Stomach (tissue), 9 donors: Measurements from ENCODE around the gene CERS6. TPM values are rescaled to one million over a fixed set of nuclear protein-coding genes. Genes with fewer than 3 reads are reported as not detected.
A peak's percentile ranks its signal among the peaks of the same experiment; 100 is the strongest.

Experiments
- DNase-seq, 2 donors: peaks; one replicate each; pipeline versions ENCODE4 v3.0.0 to v3.0.0-alpha.2; 2013 to 2019
- H3K27ac ChIP-seq, 5 donors: fragments of 200-600 bp in 4 of 5; sonication (generic) in 4 of 5; one replicate each; pipeline ENCODE4 v1.5.1; 2013 to 2019; ENCODE audit warnings: mild to moderate bottlenecking in 1 of 5, moderate library complexity in 1 of 5
- H3K27me3 ChIP-seq, 3 donors: fragments of 200-600 bp; sonication (generic); one replicate each; pipeline ENCODE4 v1.5.1; 2017 to 2019; ENCODE audit warnings: mixed run types in 1 of 3
- H3K36me3 ChIP-seq, 4 donors: fragments of 200-600 bp; sonication (generic); 1 replicate in 3 of 4; 2 replicates in 1 of 4; pipeline ENCODE4 v1.5.1; 2016 to 2019
- H3K4me1 ChIP-seq, 4 donors: fragments of 200-600 bp; sonication (generic); one replicate each; pipeline ENCODE4 v1.5.1; 2016 to 2019
- H3K4me3 ChIP-seq, 4 donors: fragments of 200-600 bp; sonication (generic) in 3 of 4; one replicate each; pipeline ENCODE4 v1.5.1; 2016 to 2019; ENCODE audit warnings: mild to moderate bottlenecking in 1 of 4
- H3K9me3 ChIP-seq, 4 donors: fragments of 200-600 bp; sonication (generic); one replicate each; pipeline ENCODE4 v1.5.1; 2016 to 2019
- EP300 ChIP-seq: sonication (generic); formaldehyde crosslinking; IDR thresholded peaks from one replicate; pipeline ENCODE4 v1.6.1; 2017; ENCODE audit warnings: antibody characterized with exemption
- POLR2A ChIP-seq, 4 donors: fragments of 450-650 bp; IDR thresholded peaks; one replicate each; pipeline ENCODE4 v1.6.1; 2016; ENCODE audit warnings: antibody characterized with exemption in 4 of 4, control low read depth in 2 of 4, mild to moderate bottlenecking in 1 of 4, moderate library complexity in 1 of 4
- POLR2AphosphoS5 ChIP-seq, 3 donors: sonication (generic); formaldehyde crosslinking; IDR thresholded peaks; one replicate each; pipeline ENCODE4 v1.6.1; 2016; ENCODE audit warnings: antibody characterized with exemption in 3 of 3
- WGBS, 5 donors: extraction: QIAGEN DNeasy Blood & Tissue Kit in 3 of 5; methylation state at CpG; one replicate each; pipeline versions ENCODE4 v1.1.5 to v1.1.7; 2013 to 2018; 5-methylcytosine and 5-hydroxymethylcytosine counted together
- intact Hi-C: fragments of 100-400 bp; cut with DNase I; formaldehyde crosslinking; loops from one replicate; pipeline ENCODE4 v1.15.1; 2023; ENCODE audit warnings: low total_unique reads
- polyA plus RNA-seq, 3 donors: library from polyadenylated mRNA; stranded (reverse); fragments of 200-250 nt; gene quantifications; one replicate each; pipeline ENCODE4 v1.2.3, GENCODE V29; 2013
- total RNA-seq, 5 donors: library from RNA; depleted of rRNA; stranded (reverse); fragments of >200 nt; gene quantifications; one replicate each; pipeline versions ENCODE4 v1.1.0 to v1.2.3, GENCODE V29; 2014 to 2016
- TF ChIP-seq, protein P1 (sequence below), 7 experiments: fragments of 450-650 bp in 4 of 7; fragments of 200-600 bp in 3 of 7; sonication (generic) in 3 of 7; IDR thresholded peaks; one replicate each; pipeline ENCODE4 v1.5.1; 2016 to 2019; ENCODE audit warnings: antibody characterized with exemption in 7 of 7, control low read depth in 2 of 7, mild to moderate bottlenecking in 1 of 7
- donor health status: healthy with polysubstance abuse.
- donor health status: Bipolar disorder and iron deficiency.
- donor health status: healthy.

Gene CERS6
- total and polyA plus RNA-seq, 8 donors: 4.0 to 102 (median 53.2) TPM

DNA sequence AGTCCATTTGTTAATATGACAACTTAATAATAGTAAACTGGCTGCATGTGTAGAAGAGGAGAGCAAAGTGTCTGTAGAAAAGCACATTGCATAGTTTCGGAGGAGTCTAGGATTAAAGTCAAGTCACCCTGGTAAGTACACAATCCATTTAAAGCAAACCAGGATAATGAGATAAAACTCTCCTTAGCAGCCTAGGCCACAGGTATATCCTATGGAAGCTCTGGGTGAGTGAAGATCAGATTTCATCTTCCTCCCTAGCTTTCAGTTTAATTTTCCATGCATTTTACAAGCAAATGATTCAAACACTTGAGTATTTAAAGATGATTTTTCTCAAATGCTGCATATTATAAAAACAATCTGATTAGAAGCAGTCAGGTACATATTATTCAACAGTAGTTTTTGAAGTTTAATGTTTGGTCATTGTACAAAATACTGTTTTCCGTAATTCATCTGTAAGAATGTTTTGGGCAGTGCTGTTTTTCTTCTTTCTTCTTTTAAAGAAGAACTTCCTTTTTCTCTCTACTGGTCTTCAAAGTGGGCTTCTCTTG lies 10.2 kb downstream of the CERS6 start:
- DNase-seq: no peak
- intact Hi-C loops: no loop called here
- no peaks in the 10 kb centered on the region for H3K27me3 ChIP-seq
- TF ChIP-seq POLR2AphosphoS5 (IDR thresholded peaks at IDR 0.05) (no peak), POLR2A (IDR thresholded peaks at IDR 0.05) (no peak), EP300 (no peak)
- TF ChIP-seq, protein P1, sequence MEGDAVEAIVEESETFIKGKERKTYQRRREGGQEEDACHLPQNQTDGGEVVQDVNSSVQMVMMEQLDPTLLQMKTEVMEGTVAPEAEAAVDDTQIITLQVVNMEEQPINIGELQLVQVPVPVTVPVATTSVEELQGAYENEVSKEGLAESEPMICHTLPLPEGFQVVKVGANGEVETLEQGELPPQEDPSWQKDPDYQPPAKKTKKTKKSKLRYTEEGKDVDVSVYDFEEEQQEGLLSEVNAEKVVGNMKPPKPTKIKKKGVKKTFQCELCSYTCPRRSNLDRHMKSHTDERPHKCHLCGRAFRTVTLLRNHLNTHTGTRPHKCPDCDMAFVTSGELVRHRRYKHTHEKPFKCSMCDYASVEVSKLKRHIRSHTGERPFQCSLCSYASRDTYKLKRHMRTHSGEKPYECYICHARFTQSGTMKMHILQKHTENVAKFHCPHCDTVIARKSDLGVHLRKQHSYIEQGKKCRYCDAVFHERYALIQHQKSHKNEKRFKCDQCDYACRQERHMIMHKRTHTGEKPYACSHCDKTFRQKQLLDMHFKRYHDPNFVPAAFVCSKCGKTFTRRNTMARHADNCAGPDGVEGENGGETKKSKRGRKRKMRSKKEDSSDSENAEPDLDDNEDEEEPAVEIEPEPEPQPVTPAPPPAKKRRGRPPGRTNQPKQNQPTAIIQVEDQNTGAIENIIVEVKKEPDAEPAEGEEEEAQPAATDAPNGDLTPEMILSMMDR (IDR thresholded peaks at IDR 0.05): no peak
- peaks cover 41 to 76% (median 60%) of the 10 kb centered on the region in 4 donors for H3K4me1 ChIP-seq
- H3K36me3 ChIP-seq: no peaks in the 10 kb centered on the region
- no peak overlapping the region for H3K4me3 ChIP-seq
- H3K9me3 ChIP-seq: no peaks in the 10 kb centered on the region
- 18 to 41% (median 29%) methylated on average over 2 of the region's 2 CpGs for WGBS, 5 donors
- peak overlapping the region; percentile 20 to 71 (median 50) for H3K27ac ChIP-seq

DNA sequence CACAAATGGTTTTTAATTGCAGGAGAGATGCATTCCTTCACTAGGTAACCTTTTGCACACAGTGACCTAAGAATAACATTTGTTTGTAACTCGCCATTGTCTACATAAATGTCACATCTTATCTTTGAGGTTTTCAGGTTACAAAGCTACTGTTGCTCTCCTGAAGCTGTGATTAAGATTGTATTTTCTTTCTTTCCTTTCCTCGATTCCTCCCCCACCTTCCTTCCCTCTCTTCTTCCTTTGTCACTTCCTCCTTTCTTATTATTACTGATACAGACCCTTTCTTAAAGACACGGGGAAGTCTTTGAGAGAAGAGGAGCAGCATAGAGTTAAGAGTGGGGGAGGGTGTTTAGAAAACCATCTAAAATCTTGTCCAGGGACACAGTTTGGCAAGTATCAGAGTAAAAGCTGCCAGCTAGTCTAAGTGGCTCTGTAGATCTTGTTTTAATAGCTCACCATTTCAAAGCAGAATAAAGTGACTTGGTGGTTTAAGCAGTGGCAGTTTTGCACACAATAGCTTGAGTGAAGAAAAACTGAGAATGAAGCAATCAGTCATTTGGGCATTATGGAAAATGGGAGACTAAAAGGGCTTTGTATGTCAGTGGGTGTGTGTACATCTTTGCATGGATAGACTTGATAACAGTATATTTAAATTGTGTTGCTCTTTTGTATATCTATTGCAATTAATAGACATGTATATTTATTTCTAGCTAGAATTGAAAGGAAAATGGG lies 10.9 kb downstream of the CERS6 start:
- peak overlapping the region in 1 of 4 donors; percentile 6 for H3K4me3 ChIP-seq
- peaks cover 37 to 80% (median 60%) of the 10 kb centered on the region in 4 donors for H3K4me1 ChIP-seq
- peak in 1 of 2 donors; percentile 44 for DNase-seq
- intact Hi-C loops: no loop called here
- no peaks in the 10 kb centered on the region for H3K36me3 ChIP-seq
- 2 to 10% (median 7%) methylated on average over 3 of the region's 3 CpGs for WGBS, 5 donors
- H3K9me3 ChIP-seq: no peaks in the 10 kb centered on the region
- TF ChIP-seq EP300: no peak
- H3K27me3 ChIP-seq: no peaks in the 10 kb centered on the region
- H3K27ac ChIP-seq: peak overlapping the region in 4 of 5 donors; percentile 48 to 71 (median 54)

DNA sequence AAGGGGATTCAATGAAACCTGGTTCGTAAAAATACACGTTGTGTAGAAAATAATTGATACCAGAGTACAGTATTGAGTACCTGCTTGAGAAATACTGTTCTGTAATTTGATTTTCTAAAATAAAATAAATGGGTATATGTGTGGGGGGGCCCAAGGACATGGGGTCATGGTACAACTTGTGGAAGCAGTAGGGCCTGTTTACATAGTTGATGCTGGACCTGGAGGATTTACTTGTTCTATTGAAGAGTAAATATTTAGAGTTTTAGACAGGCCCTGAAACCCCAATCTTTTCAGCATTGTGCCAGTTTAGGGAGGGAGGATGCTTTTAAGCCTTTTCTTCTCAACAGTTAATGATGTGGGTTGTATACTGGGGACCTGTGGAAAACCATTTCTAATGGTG lies 11.7 kb downstream of the CERS6 start:
- Histone ChIP-seq H3K4me1 (peaks cover 37 to 84% (median 61%) of the 10 kb centered on the region in 4 donors), H3K27ac (peak overlapping the region in 2 of 5 donors; percentile 48 to 71), H3K36me3 (no peaks in the 10 kb centered on the region), H3K27me3 (no peaks in the 10 kb centered on the region), H3K4me3 (no peak overlapping the region), H3K9me3 (no peaks in the 10 kb centered on the region)
- WGBS, 5 donors: 36 to 66% (median 48%) methylated on average over 2 of the region's 2 CpGs
- no peak for DNase-seq
- TF ChIP-seq EP300 (no peak), POLR2A (IDR thresholded peaks at IDR 0.05) (no peak), POLR2AphosphoS5 (IDR thresholded peaks at IDR 0.05) (no peak)
- TF ChIP-seq, protein P1 (IDR thresholded peaks at IDR 0.05): no peak
- intact Hi-C loops: no loop called here

DNA sequence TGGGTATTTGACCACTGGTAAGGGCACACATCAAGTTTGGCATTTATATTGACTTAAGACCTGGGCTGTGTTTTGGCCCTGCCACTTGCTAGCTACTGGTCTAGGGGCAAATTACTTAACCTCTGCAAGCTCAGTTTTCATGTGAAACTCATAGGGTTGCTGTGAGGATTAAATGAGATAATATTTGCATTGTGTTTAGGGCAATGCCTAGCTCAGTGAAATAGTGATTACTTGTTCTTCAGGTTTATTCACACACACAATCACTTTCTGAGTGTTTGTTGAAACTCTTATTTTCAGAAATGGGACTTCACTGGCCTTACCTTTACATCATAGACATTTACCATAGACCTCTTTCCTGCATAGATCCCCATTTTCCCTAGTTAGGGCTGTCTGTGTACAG lies 12.3 kb downstream of the CERS6 start:
- no peak for DNase-seq
- Histone ChIP-seq H3K9me3 (no peaks in the 10 kb centered on the region), H3K27me3 (no peaks in the 10 kb centered on the region), H3K4me3 (no peak overlapping the region), H3K36me3 (no peaks in the 10 kb centered on the region), H3K27ac (peak overlapping the region in 2 of 5 donors; percentile 48 to 70), H3K4me1 (peaks cover 37 to 84% (median 61%) of the 10 kb centered on the region in 4 donors)
- TF ChIP-seq POLR2AphosphoS5 (IDR thresholded peaks at IDR 0.05) (no peak), POLR2A (IDR thresholded peaks at IDR 0.05) (no peak), EP300 (no peak)
- intact Hi-C loops: no loop called here

DNA sequence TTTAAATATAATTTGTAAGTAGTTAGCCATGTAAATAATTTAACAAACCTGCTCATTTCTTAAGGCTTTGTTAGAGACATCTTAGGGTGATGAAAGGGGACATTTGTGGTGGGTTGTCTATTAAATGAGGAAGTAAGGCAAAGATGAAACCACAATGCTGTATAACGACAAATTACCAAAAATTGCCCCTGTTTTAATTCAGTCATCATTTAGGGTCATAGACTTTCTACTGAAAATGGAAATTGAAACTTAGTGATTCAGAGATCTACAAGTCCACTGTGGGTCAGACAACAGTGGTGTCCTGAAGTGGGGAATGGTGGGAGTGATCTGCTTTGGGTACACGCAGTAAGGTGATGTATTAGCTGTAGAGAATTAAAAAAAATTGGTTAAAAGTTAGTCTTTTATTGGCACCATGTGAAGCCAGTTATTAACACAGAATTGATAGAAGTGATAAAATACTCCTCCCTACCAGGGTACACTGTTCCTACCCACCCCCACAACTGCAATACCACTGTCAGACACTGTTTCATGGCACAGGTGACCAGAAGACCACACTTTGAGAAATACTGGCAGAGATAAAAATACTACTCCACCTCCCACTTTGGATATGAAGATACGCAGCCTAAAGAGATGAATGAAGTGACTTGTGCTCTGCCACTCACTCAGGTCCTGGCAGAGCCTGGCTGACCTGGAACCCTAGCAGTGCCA lies 13.4 kb downstream of the CERS6 start:
- H3K4me3 ChIP-seq: no peak overlapping the region
- TF ChIP-seq, protein P1 (IDR thresholded peaks at IDR 0.05): no peak
- TF ChIP-seq EP300 (no peak), POLR2A (IDR thresholded peaks at IDR 0.05) (no peak)
- H3K36me3 ChIP-seq: no peaks in the 10 kb centered on the region
- WGBS, 5 donors: 80 to 90% (median 87%) methylated on average over 3 of the region's 3 CpGs
- no peaks in the 10 kb centered on the region for H3K27me3 ChIP-seq
- H3K4me1 ChIP-seq: peaks cover 37 to 80% (median 61%) of the 10 kb centered on the region in 4 donors
- intact Hi-C loops: no loop called here
- peak overlapping the region in 2 of 5 donors; percentile 29 to 70 for H3K27ac ChIP-seq
- DNase-seq: no peak
- no peaks in the 10 kb centered on the region for H3K9me3 ChIP-seq
